Liver (tissue), 9 donors: ENCODE data around the gene ADCY3. TPM values are rescaled to one million over a fixed set of nuclear protein-coding genes. Genes with fewer than 3 reads are reported as not detected.

Experiments
- DNase-seq: peaks from one replicate; pipeline ENCODE4 v3.0.0-alpha.2; 2017; ENCODE audit warnings: low spot score
- H3K27ac ChIP-seq, 2 donors: one replicate each; pipeline ENCODE4 v1.7.0; 2013; ENCODE audit warnings: inconsistent platforms in 2 of 2, low read length in 2 of 2, control low read depth in 1 of 2, low read depth in 1 of 2, mild to moderate bottlenecking in 1 of 2
- H3K27me3 ChIP-seq, 4 donors: one replicate each; pipeline versions ENCODE4 v1.6.1 to v1.7.0; 2013; ENCODE audit warnings: low read length in 3 of 4, inconsistent platforms in 1 of 4, mild to moderate bottlenecking in 1 of 4, moderate library complexity in 1 of 4; ENCODE audit not compliant: control insufficient read depth in 4 of 4, insufficient read depth in 4 of 4
- H3K36me3 ChIP-seq, 4 donors: one replicate each; pipeline versions ENCODE4 v1.6.1 to v1.7.0; 2013; ENCODE audit warnings: low read length in 3 of 4, mild to moderate bottlenecking in 3 of 4, low read depth in 1 of 4, moderate library complexity in 1 of 4; ENCODE audit not compliant: control insufficient read depth in 4 of 4, insufficient read depth in 3 of 4
- H3K4me1 ChIP-seq, 4 donors: one replicate each; pipeline versions ENCODE4 v1.6.1 to v1.7.0; 2013; ENCODE audit warnings: low read length in 3 of 4, mild to moderate bottlenecking in 3 of 4, moderate library complexity in 1 of 4; ENCODE audit not compliant: control insufficient read depth in 4 of 4, insufficient read depth in 4 of 4
- H3K4me3 ChIP-seq, 3 donors: one replicate each; pipeline versions ENCODE4 v1.6.1 to v1.7.0; 2013; ENCODE audit warnings: low read length in 3 of 3, control low read depth in 1 of 3, low read depth in 1 of 3, mild to moderate bottlenecking in 1 of 3
- H3K9ac ChIP-seq, 2 donors: one replicate each; pipeline ENCODE4 v1.7.0; 2013; ENCODE audit warnings: low read length in 2 of 2, mild to moderate bottlenecking in 2 of 2, moderate library complexity in 2 of 2, control low read depth in 1 of 2, low read depth in 1 of 2
- H3K9me3 ChIP-seq, 4 donors: one replicate each; pipeline versions ENCODE4 v1.6.1 to v1.7.0; 2013; ENCODE audit warnings: low read length in 3 of 4; ENCODE audit not compliant: control insufficient read depth in 4 of 4
- CTCF ChIP-seq: fragments of 150-350 bp; IDR thresholded peaks from 2 replicates; pipeline ENCODE4 v1.5.1; 2017; ENCODE audit warnings: improper control_type of control experiment, low read depth, low read length; ENCODE audit not compliant: missing input control
- EGR1 ChIP-seq, 2 donors: IDR thresholded peaks; 2 replicates each; pipeline ENCODE4 v1.6.1; 2016 to 2018; ENCODE audit warnings: antibody characterized with exemption in 2 of 2, low read depth in 2 of 2
- FOXA1 ChIP-seq: IDR thresholded peaks from 2 replicates; pipeline ENCODE4 v1.6.1; 2016; ENCODE audit warnings: antibody characterized with exemption
- FOXA2 ChIP-seq: IDR thresholded peaks from 2 replicates; pipeline ENCODE4 v1.6.1; 2016; ENCODE audit warnings: antibody characterized with exemption
- GABPA ChIP-seq, 2 donors: IDR thresholded peaks in 1 of 2; conservative IDR thresholded peaks in 1 of 2; 2 replicates each; pipeline ENCODE4 v1.6.1; 2016; ENCODE audit warnings: antibody characterized with exemption in 2 of 2, mild to moderate bottlenecking in 1 of 2, moderate library complexity in 1 of 2
- HNF4A ChIP-seq, 2 donors: conservative IDR thresholded peaks; 2 replicates each; pipeline ENCODE4 v1.6.1; 2016; ENCODE audit warnings: antibody characterized with exemption in 2 of 2, mild to moderate bottlenecking in 2 of 2
- HNF4G ChIP-seq: IDR thresholded peaks from 2 replicates; pipeline ENCODE4 v1.6.1; 2016; ENCODE audit warnings: antibody characterized with exemption
- JUND ChIP-seq, 2 donors: IDR thresholded peaks; 2 replicates each; pipeline ENCODE4 v1.6.1; 2016; ENCODE audit warnings: antibody characterized with exemption in 2 of 2
- MAX ChIP-seq: IDR thresholded peaks from 2 replicates; pipeline ENCODE4 v1.6.1; 2016; ENCODE audit warnings: antibody characterized with exemption
- NR2F2 ChIP-seq: IDR thresholded peaks from 2 replicates; pipeline ENCODE4 v1.6.1; 2016; ENCODE audit warnings: antibody characterized with exemption
- REST ChIP-seq: IDR thresholded peaks from 2 replicates; pipeline ENCODE4 v1.6.1; 2016; ENCODE audit warnings: antibody characterized with exemption, mild to moderate bottlenecking
- RXRA ChIP-seq, 2 donors: IDR thresholded peaks; 2 replicates each; pipeline ENCODE4 v1.6.1; 2017 to 2018; ENCODE audit warnings: antibody characterized with exemption in 2 of 2, mild to moderate bottlenecking in 1 of 2
- SP1 ChIP-seq: IDR thresholded peaks from 2 replicates; pipeline ENCODE4 v1.6.1; 2018; ENCODE audit warnings: antibody characterized with exemption, mild to moderate bottlenecking
- YY1 ChIP-seq: IDR thresholded peaks from 2 replicates; pipeline ENCODE4 v1.6.1; 2016; ENCODE audit warnings: antibody characterized with exemption, mild to moderate bottlenecking
- ZBTB33 ChIP-seq: IDR thresholded peaks from 2 replicates; pipeline ENCODE4 v1.6.1; 2016; ENCODE audit warnings: antibody characterized with exemption
- WGBS: extraction: QIAGEN DNeasy Blood & Tissue Kit; methylation state at CpG from one replicate; pipeline ENCODE4 v1.1.7; 2013; 5-methylcytosine and 5-hydroxymethylcytosine counted together
- polyA plus RNA-seq, 2 donors: library from polyadenylated mRNA; stranded (reverse) in 1 of 2; unstranded in 1 of 2; fragments of 200-250 nt in 1 of 2; fragments of >200 nt in 1 of 2; fragmentation: Nextera tagmentation in 1 of 2; extraction: Ambion mirVana in 1 of 2; gene quantifications; one replicate each; pipeline versions ENCODE4 v1.2.1 to v1.2.3, GENCODE V29; 2013 to 2015
- total RNA-seq, 2 donors: library from RNA; depleted of rRNA; stranded (reverse); fragments of >200 nt; gene quantifications; one replicate each; pipeline ENCODE4 v1.2.3, GENCODE V29; 2014
- donor health status: healthy.
- donor health status: healthy.
- donor health status: healthy.
- donor health status: healthy.
- donor health status: healthy.

Gene ADCY3
- total and polyA plus RNA-seq, 4 donors, result 0.99 to 8.4 (median 6.4) TPM

- Histone ChIP-seq H3K4me3 (no peak overlapping the region), H3K36me3 (peaks cover 0 to 1% (median 0%) of the 10 kb centered on the region in 4 donors), H3K27ac (no peak overlapping the region), H3K9ac (no peak overlapping the region), H3K4me1 (peaks cover 0 to 2% (median under 1%) of the 10 kb centered on the region in 4 donors), H3K9me3 (no peaks in the 10 kb centered on the region), H3K27me3 (no peaks in the 10 kb centered on the region)
- 62% methylated on average over 4 of the region's 4 CpGs for whole genome bisulfite sequencing
- no peak for DNase-seq
- TF ChIP-seq JUND (IDR thresholded peaks at IDR 0.05) (no peak), HNF4A (conservative IDR thresholded peaks at IDR 0.05) (no peak), EGR1 (IDR thresholded peaks at IDR 0.05; ENCODE audit: low read depth in 2 of 2) (no peak), NR2F2 (no peak), REST (no peak), RXRA (IDR thresholded peaks at IDR 0.05) (no peak), FOXA2 (no peak), ZBTB33 (no peak), CTCF (no peak), FOXA1 (no peak), MAX (no peak), SP1 (no peak)
Observed at GRCh38 chr2:24883946-24884345, 36.1 kb downstream of the ADCY3 start.

GRCh38 chr2:24881623-24882022 is 38.4 kb downstream of the ADCY3 start:
- no peak overlapping the region for H3K27ac ChIP-seq
- no peak overlapping the region for H3K9ac ChIP-seq
- H3K27me3 ChIP-seq, result no peaks in the 10 kb centered on the region
- WGBS, result 89% methylated on average over 9 of the region's 9 CpGs
- no peaks in the 10 kb centered on the region for H3K36me3 ChIP-seq
- no peaks in the 10 kb centered on the region for H3K9me3 ChIP-seq
- peaks cover 0 to 2% (median under 1%) of the 10 kb centered on the region in 4 donors for H3K4me1 ChIP-seq
- no peak for TF ChIP-seq CTCF
- TF ChIP-seq SP1, result no peak
- no peak for TF ChIP-seq HNF4G
- no peak for TF ChIP-seq REST
- TF ChIP-seq ZBTB33, result no peak
- TF ChIP-seq RXRA (IDR thresholded peaks at IDR 0.05), result no peak
- TF ChIP-seq GABPA (IDR thresholded peaks at IDR 0.05 in 1 of 2, conservative IDR thresholded peaks at IDR 0.05 in 1 of 2), result no peak
- TF ChIP-seq JUND (IDR thresholded peaks at IDR 0.05), result no peak
- no peak for TF ChIP-seq MAX
- no peak for TF ChIP-seq NR2F2
- no peak for TF ChIP-seq YY1
- no peak overlapping the region for H3K4me3 ChIP-seq
- DNase-seq, result no peak
